Suprapubic skin (tissue), 4 donors: ENCODE data around the gene TECPR1.

ENCODE experiments used
- POLR2A ChIP-seq, 2 donors: fragments of 450-650 bp; IDR thresholded peaks; one replicate each; pipeline ENCODE4 v1.6.1; 2017; ENCODE audit warnings: antibody characterized with exemption in 2 of 2, mild to moderate bottlenecking in 2 of 2, moderate library complexity in 2 of 2
- POLR2AphosphoS5 ChIP-seq, 3 donors: sonication (generic); formaldehyde crosslinking; IDR thresholded peaks; one replicate each; pipeline ENCODE4 v1.6.1; 2017; ENCODE audit warnings: antibody characterized with exemption in 3 of 3
- TF ChIP-seq, protein P1 (sequence below), 2 donors: fragments of 200-600 bp in 1 of 2; fragments of 450-650 bp in 1 of 2; sonication (generic) in 1 of 2; IDR thresholded peaks; one replicate each; pipeline ENCODE4 v1.5.1; 2016 to 2019; ENCODE audit warnings: antibody characterized with exemption in 2 of 2, mild to moderate bottlenecking in 1 of 2, moderate library complexity in 1 of 2

DNA sequence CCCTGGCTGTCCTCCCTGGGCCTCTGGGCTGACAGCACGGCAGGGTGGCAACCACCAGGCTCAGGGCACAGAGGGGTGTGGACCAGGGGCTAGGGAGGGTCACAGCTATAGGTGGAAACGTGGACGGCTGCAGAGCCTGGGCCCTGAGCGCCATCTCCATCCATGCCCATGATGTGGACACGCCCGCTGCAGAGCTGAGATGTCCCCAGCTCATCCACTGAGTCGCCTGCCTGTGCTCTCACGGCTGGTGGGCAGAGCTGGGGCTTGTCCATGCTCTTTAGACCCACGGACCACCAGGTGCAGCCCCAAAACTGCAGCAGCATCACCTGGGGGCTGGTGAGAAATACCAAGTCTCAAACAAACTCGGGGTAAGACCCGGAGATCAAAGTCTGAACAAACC lies 16.1 kb downstream of the TECPR1 start:
- TF ChIP-seq, protein P1, sequence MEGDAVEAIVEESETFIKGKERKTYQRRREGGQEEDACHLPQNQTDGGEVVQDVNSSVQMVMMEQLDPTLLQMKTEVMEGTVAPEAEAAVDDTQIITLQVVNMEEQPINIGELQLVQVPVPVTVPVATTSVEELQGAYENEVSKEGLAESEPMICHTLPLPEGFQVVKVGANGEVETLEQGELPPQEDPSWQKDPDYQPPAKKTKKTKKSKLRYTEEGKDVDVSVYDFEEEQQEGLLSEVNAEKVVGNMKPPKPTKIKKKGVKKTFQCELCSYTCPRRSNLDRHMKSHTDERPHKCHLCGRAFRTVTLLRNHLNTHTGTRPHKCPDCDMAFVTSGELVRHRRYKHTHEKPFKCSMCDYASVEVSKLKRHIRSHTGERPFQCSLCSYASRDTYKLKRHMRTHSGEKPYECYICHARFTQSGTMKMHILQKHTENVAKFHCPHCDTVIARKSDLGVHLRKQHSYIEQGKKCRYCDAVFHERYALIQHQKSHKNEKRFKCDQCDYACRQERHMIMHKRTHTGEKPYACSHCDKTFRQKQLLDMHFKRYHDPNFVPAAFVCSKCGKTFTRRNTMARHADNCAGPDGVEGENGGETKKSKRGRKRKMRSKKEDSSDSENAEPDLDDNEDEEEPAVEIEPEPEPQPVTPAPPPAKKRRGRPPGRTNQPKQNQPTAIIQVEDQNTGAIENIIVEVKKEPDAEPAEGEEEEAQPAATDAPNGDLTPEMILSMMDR (IDR thresholded peaks at IDR 0.05), result no peak
- TF ChIP-seq POLR2AphosphoS5 (IDR thresholded peaks at IDR 0.05), result no peak
- TF ChIP-seq POLR2A (IDR thresholded peaks at IDR 0.05), result no peak
